GM21737 (cell line): ENCODE measurements around the gene ZNF394.
A peak's percentile ranks its signal among the peaks of the same experiment; 100 is the strongest.
"Not testable (repeated sequence)": the region's sequence is repeated elsewhere in the genome, so short reads cannot be mapped to it uniquely, and the experiment has no call there.

Experiments
- ATAC-seq: cut with Tn5 transposase; IDR thresholded peaks from one replicate; pipeline ENCODE4 v1.9.1; 2021; ENCODE audit warnings: mild to moderate bottlenecking, moderate library complexity; ENCODE audit not compliant: unreplicated experiment

Gene ZNF394

DNA sequence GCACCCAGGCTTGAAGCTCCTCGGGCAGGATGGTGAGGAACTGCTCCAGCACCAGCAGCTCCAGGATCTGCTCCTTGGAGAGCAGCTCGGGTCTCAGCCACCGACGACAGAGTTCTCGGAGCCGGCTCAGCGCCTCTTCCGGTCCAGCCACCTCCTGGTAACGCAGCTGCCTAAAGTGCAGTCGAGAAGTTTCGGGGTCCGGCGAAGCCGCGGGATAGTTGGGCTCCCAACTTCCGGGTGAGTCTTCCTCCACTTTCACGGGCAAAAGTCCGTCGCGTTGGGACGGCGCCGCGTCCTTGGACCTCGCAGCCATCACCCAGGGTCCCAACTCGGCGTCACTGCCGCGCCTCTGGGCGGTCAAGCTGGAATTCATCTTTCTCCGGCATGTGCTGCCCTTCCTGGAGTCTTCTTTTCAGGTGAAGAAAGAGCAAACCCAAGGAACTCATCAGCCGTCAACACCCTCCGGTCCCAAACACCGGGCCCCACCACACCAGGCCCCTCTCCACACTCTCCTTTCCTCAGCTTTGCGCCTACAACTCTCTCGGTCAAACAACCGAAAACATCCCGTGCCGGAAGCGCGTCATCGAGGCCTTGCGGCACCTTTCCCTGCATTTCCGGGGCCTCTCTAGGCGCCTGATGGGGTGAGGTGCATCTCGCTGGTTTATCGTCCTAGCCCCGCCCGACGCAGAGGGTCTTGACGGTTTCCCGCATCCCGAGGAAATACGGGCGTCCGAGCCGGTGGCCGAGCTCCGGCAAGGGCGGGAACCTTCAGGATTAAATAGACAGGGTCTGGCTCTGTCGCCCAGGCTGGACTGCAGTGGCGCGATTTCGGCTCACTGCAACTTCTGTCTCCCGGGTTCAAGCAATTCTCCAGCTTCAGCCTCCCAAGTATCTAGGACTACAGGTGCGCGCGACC lies at the start of gene ZNF394:
ZNF394 (minus strand) TSS at position 561 of the 916 bp plus-strand sequence; CDS start at position 373, 188 bp downstream.
- peak; percentile 46 for ATAC-seq

GRCh38 chr7:99549545-99549944 lies 49.5 kb upstream of the ZNF394 start:
- not testable (repeated sequence) for ATAC-seq

DNA sequence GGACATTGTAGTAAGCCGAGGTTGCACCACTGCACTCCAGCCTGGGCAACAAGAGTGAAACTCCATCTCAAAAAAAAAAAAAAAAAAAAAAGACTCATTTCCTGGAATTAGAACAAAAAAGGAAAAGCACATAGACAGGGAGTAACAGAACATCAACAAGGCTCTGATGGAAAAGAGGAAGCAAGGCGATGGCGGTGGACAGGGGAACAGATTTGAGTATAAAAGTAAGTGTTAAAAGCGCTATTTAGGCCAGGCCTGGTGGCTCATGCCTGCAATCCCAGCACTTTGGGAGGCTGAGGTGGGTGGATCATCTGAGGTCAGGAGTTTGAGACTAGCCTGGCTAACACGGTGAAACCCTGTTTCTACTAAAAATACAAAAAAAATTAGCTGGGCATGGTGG lies 45.2 kb upstream of the ZNF394 start:
- not testable (repeated sequence) for ATAC-seq

GRCh38 chr7:99543916-99544315 lies 43.8 kb upstream of the ZNF394 start:
- no peak for ATAC-seq

- no peak for ATAC-seq
Observed at GRCh38 chr7:99543081-99543671, 43.1 kb upstream of the ZNF394 start.

- ATAC-seq, result no peak
Observed at GRCh38 chr7:99541212-99541611, 41.1 kb upstream of the ZNF394 start.

- no peak for ATAC-seq
Observed at GRCh38 chr7:99540542-99540941, 40.5 kb upstream of the ZNF394 start.

DNA sequence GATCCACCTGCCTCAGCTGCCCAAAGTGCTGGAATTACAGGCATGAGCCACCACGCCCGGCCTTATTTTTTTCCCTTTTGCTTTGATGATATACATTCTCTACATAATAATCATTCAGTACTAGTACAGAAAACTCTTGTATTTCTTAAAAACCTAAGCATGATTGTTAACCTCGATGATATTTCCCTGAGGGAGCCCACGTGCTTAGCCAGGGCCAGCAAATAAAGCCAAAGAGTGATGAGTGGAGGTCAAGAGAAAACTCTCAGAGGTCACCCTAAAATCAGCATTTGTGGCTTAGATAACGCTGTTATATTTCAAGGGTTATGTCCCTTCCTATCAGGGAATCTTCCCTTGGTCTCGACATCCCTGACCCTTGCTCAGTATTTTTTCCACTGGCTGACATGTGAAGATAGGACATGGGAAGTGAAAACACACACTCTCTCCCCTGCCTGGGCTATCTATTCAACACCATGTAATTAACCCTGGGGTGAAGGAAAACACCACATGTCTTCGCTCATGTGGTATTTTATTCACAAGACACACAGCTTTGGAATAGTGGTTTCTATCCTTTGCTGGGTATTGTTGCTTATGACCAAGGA lies 39.2 kb upstream of the ZNF394 start:
- no peak for ATAC-seq

- ATAC-seq, result no peak
Observed at GRCh38 chr7:99535667-99536066, 35.6 kb upstream of the ZNF394 start.

DNA sequence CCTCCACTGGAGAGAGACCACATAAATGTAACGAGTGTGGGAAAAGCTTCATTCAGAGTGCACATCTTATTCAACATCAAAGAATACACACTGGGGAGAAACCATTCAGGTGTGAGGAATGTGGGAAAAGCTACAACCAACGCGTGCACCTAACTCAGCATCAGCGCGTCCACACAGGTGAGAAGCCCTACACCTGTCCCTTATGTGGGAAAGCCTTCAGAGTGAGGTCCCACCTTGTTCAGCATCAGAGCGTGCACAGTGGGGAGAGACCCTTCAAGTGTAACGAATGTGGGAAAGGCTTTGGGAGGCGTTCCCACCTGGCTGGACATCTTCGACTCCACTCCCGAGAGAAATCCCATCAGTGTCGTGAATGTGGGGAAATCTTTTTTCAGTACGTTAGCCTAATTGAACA lies 31.3 kb upstream of the ZNF394 start:
- no peak for ATAC-seq

- ATAC-seq, result no peak
Observed at GRCh38 chr7:99525713-99526440, 25.8 kb upstream of the ZNF394 start.

DNA sequence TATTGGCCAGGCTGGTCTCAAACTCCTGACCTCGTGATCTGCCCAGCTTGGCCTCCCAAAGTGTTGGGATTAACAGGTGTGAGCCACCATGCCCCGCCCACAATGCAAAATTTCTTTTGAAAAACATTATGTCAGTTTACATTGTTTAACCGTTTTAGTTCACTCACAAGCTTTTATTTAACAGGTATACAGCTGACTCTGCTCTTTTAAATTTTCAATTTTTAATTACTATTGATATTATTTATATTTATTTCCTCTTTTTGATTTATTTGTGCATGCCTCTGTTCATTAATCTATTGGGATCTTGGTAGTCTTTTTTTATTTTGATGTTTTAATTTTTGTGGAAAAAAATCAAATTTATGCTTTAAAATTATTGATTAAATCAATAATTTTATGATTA lies 21.3 kb upstream of the ZNF394 start:
- ATAC-seq, result no peak

DNA sequence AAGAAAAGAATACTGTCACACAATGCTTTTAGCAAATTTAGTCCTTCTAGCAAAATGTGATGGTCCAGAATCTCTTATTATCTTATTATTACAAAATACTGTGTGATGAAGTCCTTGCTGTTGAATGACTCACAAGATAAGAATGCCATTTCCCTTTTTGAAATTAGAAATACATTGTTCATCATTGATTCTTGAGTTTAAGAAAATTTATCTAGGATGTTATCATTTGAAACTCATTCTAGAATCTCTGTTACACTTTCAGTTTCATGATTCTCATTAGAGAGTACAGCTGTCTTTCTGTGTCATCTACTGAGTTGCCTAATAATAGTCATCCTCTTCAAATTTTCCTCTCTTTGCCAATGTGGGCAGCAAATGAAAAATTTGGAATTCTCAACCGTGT lies 14.0 kb upstream of the ZNF394 start:
- ATAC-seq, result no peak

GRCh38 chr7:99505324-99505662 lies 5.2 kb upstream of the ZNF394 start:
- no peak for ATAC-seq

- ATAC-seq, result peak; percentile 74
Observed at GRCh38 chr7:99504603-99505323, 4.7 kb upstream of the ZNF394 start, which contains the start of gene ZKSCAN5. ZKSCAN5 (plus strand) TSS chr7:99504662; CDS start chr7:99506045, 1,383 bp downstream.

DNA sequence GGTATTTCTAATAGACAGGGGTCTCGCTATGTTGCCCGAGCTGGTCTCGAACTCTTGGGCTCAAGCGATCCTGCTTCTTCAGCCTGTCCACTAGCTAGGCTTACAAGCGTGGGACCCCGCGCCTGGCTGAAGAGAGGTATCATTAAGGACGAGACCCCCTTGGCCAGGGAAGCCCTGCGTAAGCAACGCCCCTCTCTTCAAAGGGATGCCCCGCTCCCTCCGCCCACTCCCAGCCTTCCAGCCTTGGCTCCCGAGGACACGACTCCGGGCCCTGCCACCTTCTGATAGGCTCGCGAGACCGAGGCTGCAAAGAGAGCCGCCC lies 4.2 kb upstream of the ZNF394 start:
- no peak for ATAC-seq

DNA sequence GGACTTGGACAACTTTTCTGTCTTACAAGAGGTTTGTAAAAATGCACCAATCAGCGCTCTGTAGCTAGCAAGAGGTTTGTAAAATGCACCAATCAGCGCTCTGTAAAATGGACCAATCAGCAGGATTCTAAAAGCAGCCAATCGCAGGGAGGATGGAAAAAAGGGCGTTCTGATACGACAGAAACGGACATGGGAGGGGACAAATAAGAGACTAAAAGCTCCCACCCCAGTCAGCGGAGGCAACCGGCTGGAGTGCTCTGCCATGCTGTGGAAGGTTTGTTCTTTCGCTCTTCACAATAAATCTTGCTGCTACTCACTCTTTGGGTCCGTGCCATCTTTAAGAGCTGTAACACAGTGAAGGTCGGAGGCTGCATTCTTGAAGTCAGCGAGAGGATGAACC lies 1.2 kb upstream of the ZNF394 start:
- not testable (repeated sequence) for ATAC-seq

DNA sequence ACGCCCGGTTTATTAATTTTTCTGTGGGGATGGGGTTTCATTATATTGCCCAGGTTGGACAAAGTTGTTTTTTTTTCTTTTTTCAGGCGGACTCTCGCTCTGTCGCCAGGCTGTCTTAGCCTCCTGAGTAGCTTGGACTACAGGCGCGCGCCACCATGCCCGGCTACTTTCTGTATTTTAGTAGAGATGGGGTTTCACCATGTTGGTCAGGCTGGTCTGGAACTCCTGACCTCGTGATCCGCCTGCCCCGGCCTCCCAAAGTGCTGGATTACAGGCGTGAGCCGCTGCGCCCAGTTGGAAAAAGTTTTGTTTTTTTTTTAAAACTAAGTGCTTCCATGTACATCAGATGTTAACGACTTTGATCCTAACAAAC lies 542 bp upstream of the ZNF394 start:
- ATAC-seq, result no peak

- ATAC-seq, result peak; percentile 14
Observed at GRCh38 chr7:99499371-99499720, 735 bp downstream of the ZNF394 start.

- no peak for ATAC-seq
Observed at GRCh38 chr7:99498546-99498944, 1.5 kb downstream of the ZNF394 start.
